ENCODE results near the gene EYS. TPM values are rescaled to one million over a fixed set of nuclear protein-coding genes. Genes with fewer than 3 reads are reported as not detected.

EYS gene
- total RNA-seq, 4 donors from 2014 or later: 0.12 to 1.4 (median 0.22) TPM

DNA sequence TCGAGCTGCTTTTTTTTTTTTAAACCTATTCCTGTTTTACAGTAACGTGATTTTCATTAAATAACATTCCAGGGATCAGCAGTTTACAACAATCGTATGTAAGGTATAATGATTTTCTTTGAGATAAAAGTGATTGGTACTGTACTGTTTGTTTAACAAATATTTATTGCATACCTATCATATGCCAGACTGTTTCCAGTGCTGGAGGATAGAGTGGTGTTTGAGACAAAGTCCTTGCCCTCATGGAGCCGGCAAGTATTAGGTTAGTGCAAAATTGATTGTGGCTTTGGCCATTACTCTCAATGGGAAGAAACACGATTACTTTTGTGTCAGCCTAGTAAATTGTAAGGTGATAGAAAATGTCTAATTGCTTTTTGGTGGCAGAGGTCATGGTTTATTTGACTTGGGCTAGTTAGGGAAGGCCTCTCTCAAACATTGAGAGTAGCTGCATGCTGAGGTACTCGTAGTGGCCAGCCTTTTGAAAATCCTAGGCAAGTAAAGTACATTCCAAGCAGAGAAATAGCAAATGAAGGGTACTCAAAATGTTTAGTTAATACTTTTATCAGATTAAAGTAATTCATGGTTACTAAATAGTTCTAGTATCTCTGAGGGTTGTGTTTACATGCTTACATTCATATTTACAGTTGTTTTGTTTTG is 2035.8 kb downstream of the EYS start:
- DNase-seq (ENCODE audit: low spot score) (no peak), ATAC-seq (ENCODE audit: low FRiP score) (no peak)
- TF ChIP-seq, protein P1, sequence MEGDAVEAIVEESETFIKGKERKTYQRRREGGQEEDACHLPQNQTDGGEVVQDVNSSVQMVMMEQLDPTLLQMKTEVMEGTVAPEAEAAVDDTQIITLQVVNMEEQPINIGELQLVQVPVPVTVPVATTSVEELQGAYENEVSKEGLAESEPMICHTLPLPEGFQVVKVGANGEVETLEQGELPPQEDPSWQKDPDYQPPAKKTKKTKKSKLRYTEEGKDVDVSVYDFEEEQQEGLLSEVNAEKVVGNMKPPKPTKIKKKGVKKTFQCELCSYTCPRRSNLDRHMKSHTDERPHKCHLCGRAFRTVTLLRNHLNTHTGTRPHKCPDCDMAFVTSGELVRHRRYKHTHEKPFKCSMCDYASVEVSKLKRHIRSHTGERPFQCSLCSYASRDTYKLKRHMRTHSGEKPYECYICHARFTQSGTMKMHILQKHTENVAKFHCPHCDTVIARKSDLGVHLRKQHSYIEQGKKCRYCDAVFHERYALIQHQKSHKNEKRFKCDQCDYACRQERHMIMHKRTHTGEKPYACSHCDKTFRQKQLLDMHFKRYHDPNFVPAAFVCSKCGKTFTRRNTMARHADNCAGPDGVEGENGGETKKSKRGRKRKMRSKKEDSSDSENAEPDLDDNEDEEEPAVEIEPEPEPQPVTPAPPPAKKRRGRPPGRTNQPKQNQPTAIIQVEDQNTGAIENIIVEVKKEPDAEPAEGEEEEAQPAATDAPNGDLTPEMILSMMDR (IDR thresholded peaks at IDR 0.05): no peak

All from omental fat pad (tissue), 4 donors.